Chondrocyte (in vitro differentiated cells): ENCODE results near the gene TIMP4. TPM values are rescaled to one million over a fixed set of nuclear protein-coding genes. Genes with fewer than 3 reads are reported as not detected.

ENCODE experiments used
- DNase-seq: peaks from one replicate; pipeline ENCODE4 v3.0.0; 2021; ENCODE audit warnings: mixed read lengths, low spot score
- H3K27ac Mint-ChIP-seq: one replicate; pipeline ENCODE4 v1.8.0; 2021; ENCODE audit warnings: mild to moderate bottlenecking, moderate library complexity, mixed read lengths; ENCODE audit not compliant: unreplicated experiment
- H3K27me3 Mint-ChIP-seq: 2 replicates; pipeline ENCODE4 v1.8.0; 2021; ENCODE audit warnings: low read depth, mixed read lengths
- H3K36me3 Mint-ChIP-seq: 2 replicates; pipeline ENCODE4 v1.8.0; 2021; ENCODE audit warnings: low read depth, mixed read lengths
- H3K4me1 Mint-ChIP-seq: 2 replicates; pipeline ENCODE4 v1.8.0; 2021; ENCODE audit warnings: low read depth, mild to moderate bottlenecking, mixed read lengths
- H3K4me3 Mint-ChIP-seq: one replicate; pipeline ENCODE4 v1.8.0; 2021; ENCODE audit warnings: mild to moderate bottlenecking, moderate library complexity, mixed read lengths; ENCODE audit not compliant: unreplicated experiment
- H3K9me3 Mint-ChIP-seq: 2 replicates; pipeline ENCODE4 v1.8.0; 2021; ENCODE audit warnings: low read depth, mixed read lengths
- CTCF ChIP-seq: fragments of 200-600 bp; sonication (generic); IDR thresholded peaks from 2 replicates; pipeline ENCODE4 v1.5.0; 2021; ENCODE audit warnings: antibody characterized with exemption, mild to moderate bottlenecking, moderate library complexity
- total RNA-seq: library from RNA; stranded (reverse); gene quantifications from 3 replicates; pipeline ENCODE4 v1.2.1, GENCODE V29; 2021

Gene TIMP4
- total RNA-seq, 1 donor from 2014 or later: 31.3 TPM

GRCh38 chr3:12157026-12157425 lies 1.7 kb downstream of the TIMP4 start:
- Mint-ChIP-seq H3K27me3 (no peaks in the 10 kb centered on the region), H3K4me3 (peak overlapping the region; percentile 20), H3K9me3 (no peaks in the 10 kb centered on the region), H3K27ac (no peak overlapping the region), H3K4me1 (peaks cover 54% of the 10 kb centered on the region), H3K36me3 (peaks cover 10% of the 10 kb centered on the region)
- no peak for DNase-seq
- no peak for TF ChIP-seq CTCF

- Mint-ChIP-seq H3K36me3 (peaks cover 10% of the 10 kb centered on the region), H3K9me3 (no peaks in the 10 kb centered on the region), H3K4me1 (peaks cover 54% of the 10 kb centered on the region), H3K27me3 (no peaks in the 10 kb centered on the region), H3K27ac (peak overlapping the region; percentile 42), H3K4me3 (no peak overlapping the region)
- TF ChIP-seq CTCF: no peak
- DNase-seq: no peak
These were observed 2.9 kb downstream of the TIMP4 start for GRCh38 chr3:12155828-12156227.

GRCh38 chr3:12155264-12155663 lies 3.4 kb downstream of the TIMP4 start:
- Mint-ChIP-seq H3K9me3 (no peaks in the 10 kb centered on the region), H3K4me1 (peaks cover 54% of the 10 kb centered on the region), H3K27ac (no peak overlapping the region), H3K4me3 (no peak overlapping the region), H3K36me3 (peaks cover 10% of the 10 kb centered on the region), H3K27me3 (no peaks in the 10 kb centered on the region)
- DNase-seq: no peak
- no peak for TF ChIP-seq CTCF

- Mint-ChIP-seq H3K36me3 (peaks cover 10% of the 10 kb centered on the region), H3K27ac (no peak overlapping the region), H3K27me3 (no peaks in the 10 kb centered on the region), H3K4me1 (peaks cover 51% of the 10 kb centered on the region), H3K4me3 (no peak overlapping the region), H3K9me3 (no peaks in the 10 kb centered on the region)
- DNase-seq: no peak
- TF ChIP-seq CTCF: no peak
These were observed 4.6 kb downstream of the TIMP4 start for GRCh38 chr3:12154151-12154550.

- Mint-ChIP-seq H3K9me3 (no peaks in the 10 kb centered on the region), H3K4me3 (no peak overlapping the region), H3K27ac (no peak overlapping the region), H3K27me3 (no peaks in the 10 kb centered on the region), H3K36me3 (peaks cover 10% of the 10 kb centered on the region), H3K4me1 (peaks cover 23% of the 10 kb centered on the region)
- no peak for DNase-seq
- no peak for TF ChIP-seq CTCF
These were observed 8.6 kb downstream of the TIMP4 start for GRCh38 chr3:12150112-12150511.
